Osteocyte (in vitro differentiated cells): ENCODE results near the gene AGMO. TPM values are rescaled to one million over a fixed set of nuclear protein-coding genes. Genes with fewer than 3 reads are reported as not detected.

Experiments
- DNase-seq: peaks from one replicate; pipeline ENCODE4 v3.0.0; 2021; ENCODE audit warnings: mixed read lengths; ENCODE audit not compliant: unreplicated experiment; ENCODE audit errors: extremely low spot score
- H3K27ac Mint-ChIP-seq: one replicate; pipeline ENCODE4 v1.8.0; 2021; ENCODE audit warnings: mild to moderate bottlenecking, mixed read lengths; ENCODE audit not compliant: unreplicated experiment
- H3K27me3 Mint-ChIP-seq: one replicate; pipeline ENCODE4 v1.8.0; 2021; ENCODE audit warnings: mixed read lengths; ENCODE audit not compliant: unreplicated experiment
- H3K36me3 Mint-ChIP-seq: one replicate; pipeline ENCODE4 v1.8.0; 2021; ENCODE audit warnings: mixed read lengths; ENCODE audit not compliant: unreplicated experiment
- H3K4me1 Mint-ChIP-seq: one replicate; pipeline ENCODE4 v1.8.0; 2021; ENCODE audit warnings: mixed read lengths; ENCODE audit not compliant: unreplicated experiment
- H3K4me3 Mint-ChIP-seq: one replicate; pipeline ENCODE4 v1.8.0; 2021; ENCODE audit warnings: mild to moderate bottlenecking, moderate library complexity, mixed read lengths; ENCODE audit not compliant: unreplicated experiment
- H3K9me3 Mint-ChIP-seq: one replicate; pipeline ENCODE4 v1.8.0; 2021; ENCODE audit warnings: mixed read lengths; ENCODE audit not compliant: unreplicated experiment
- CTCF ChIP-seq: fragments of 200-600 bp; sonication (generic); IDR thresholded peaks from 2 replicates; pipeline ENCODE4 v1.5.0; 2021; ENCODE audit warnings: antibody characterized with exemption, mild to moderate bottlenecking, moderate library complexity
- total RNA-seq: library from RNA; stranded (reverse); gene quantifications from 2 replicates; pipeline ENCODE4 v1.2.1, GENCODE V29; 2021

AGMO gene
- total RNA-seq, 1 donor from 2014 or later, result 1.7 TPM

GRCh38 chr7:15446280-15446679, 115.5 kb downstream of the AGMO start:
- peaks cover 2% of the 10 kb centered on the region for H3K4me1 Mint-ChIP-seq
- no peak for TF ChIP-seq CTCF
- H3K9me3 Mint-ChIP-seq, result peaks cover 9% of the 10 kb centered on the region
- no peak overlapping the region for H3K27ac Mint-ChIP-seq
- DNase-seq, result no peak
- H3K27me3 Mint-ChIP-seq, result no peaks in the 10 kb centered on the region
- H3K36me3 Mint-ChIP-seq, result no peaks in the 10 kb centered on the region
- H3K4me3 Mint-ChIP-seq, result no peak overlapping the region

GRCh38 chr7:15441915-15442314, 119.9 kb downstream of the AGMO start:
- Mint-ChIP-seq H3K9me3 (peaks cover 9% of the 10 kb centered on the region), H3K4me3 (no peak overlapping the region), H3K4me1 (peaks cover 2% of the 10 kb centered on the region), H3K36me3 (no peaks in the 10 kb centered on the region), H3K27ac (no peak overlapping the region), H3K27me3 (no peaks in the 10 kb centered on the region)
- DNase-seq, result no peak
- no peak for TF ChIP-seq CTCF

- no peaks in the 10 kb centered on the region for H3K36me3 Mint-ChIP-seq
Measured at GRCh38 chr7:15440482-15440881, 121.3 kb downstream of the AGMO start.

GRCh38 chr7:15439853-15440252, 122.0 kb downstream of the AGMO start:
- H3K27ac Mint-ChIP-seq, result no peak overlapping the region
- no peak for TF ChIP-seq CTCF
- no peak for DNase-seq
- no peaks in the 10 kb centered on the region for H3K36me3 Mint-ChIP-seq
- peaks cover 14% of the 10 kb centered on the region for H3K9me3 Mint-ChIP-seq
- no peaks in the 10 kb centered on the region for H3K27me3 Mint-ChIP-seq
- no peak overlapping the region for H3K4me3 Mint-ChIP-seq
- no peaks in the 10 kb centered on the region for H3K4me1 Mint-ChIP-seq

More at GRCh38 chr7:15440482-15440881, 121.3 kb downstream of the AGMO start:
- Mint-ChIP-seq H3K4me3 (no peak overlapping the region), H3K27ac (no peak overlapping the region), H3K27me3 (no peaks in the 10 kb centered on the region), H3K9me3 (peaks cover 14% of the 10 kb centered on the region), H3K4me1 (no peaks in the 10 kb centered on the region)
- TF ChIP-seq CTCF, result no peak
- DNase-seq, result no peak

GRCh38 chr7:15433151-15433550, 128.7 kb downstream of the AGMO start:
- H3K27me3 Mint-ChIP-seq, result no peaks in the 10 kb centered on the region
- no peak overlapping the region for H3K4me3 Mint-ChIP-seq
- H3K36me3 Mint-ChIP-seq, result no peaks in the 10 kb centered on the region
- no peak for DNase-seq
- peaks cover 1% of the 10 kb centered on the region for H3K4me1 Mint-ChIP-seq
- H3K9me3 Mint-ChIP-seq, result peaks cover 5% of the 10 kb centered on the region
- no peak for TF ChIP-seq CTCF
- no peak overlapping the region for H3K27ac Mint-ChIP-seq
